GM03348 (cell line): ENCODE data around the gene TDP2.
"Not testable (repeated sequence)": the region's sequence is repeated elsewhere in the genome, so short reads cannot be mapped to it uniquely, and the experiment has no call there.

ENCODE experiments used
- DNase-seq: peaks from one replicate; pipeline ENCODE4 v3.0.0; 2012; ENCODE audit warnings: low spot score

Gene TDP2

DNA sequence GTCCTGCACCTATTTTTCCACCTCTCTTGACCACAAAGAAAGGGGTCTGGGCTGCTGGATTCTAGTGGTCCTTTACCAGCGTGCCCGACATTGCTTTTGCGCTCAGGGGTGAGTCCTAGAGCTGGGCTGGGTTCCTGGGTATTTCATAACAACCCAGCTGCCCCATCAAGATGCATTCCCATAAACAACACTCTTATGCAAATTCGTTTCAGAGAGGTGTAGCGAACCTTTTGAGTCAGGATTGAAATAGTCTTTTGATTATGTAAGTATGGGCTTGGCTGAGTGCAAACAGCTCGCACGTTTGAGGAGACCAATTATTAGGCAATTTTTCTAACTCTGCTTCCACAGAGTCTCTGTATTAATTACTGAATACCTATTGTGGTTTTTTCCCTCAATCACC, 13.9 kb upstream of the TDP2 start:
- DNase-seq: no peak

DNA sequence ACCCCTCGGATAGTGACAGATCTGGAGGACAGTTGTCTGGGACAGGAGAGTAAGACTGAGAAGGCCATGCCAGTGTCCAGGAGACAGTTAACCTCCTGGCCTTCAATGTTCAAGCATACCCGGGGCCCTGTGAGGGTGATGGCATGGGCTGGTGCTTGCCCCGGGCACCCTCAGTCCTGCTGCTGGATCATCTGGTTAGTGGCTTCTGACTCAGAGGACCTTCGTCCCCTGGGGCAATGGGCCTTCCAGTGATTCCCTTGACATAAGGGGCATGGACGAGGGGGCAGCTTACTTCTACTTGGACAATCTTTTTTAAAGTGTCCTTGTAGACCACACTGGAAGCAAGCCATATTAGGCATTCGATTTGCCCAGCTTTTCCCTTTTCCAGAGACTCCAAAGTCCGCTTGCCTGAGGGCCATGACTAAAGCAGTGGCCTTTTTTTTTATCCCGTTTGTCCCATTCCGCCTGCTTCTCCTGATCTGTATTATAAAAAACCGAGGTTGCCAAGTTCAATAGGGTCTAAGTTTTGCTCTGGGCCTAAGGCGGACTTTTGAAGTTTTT, 12.2 kb upstream of the TDP2 start:
- DNase-seq: not testable (repeated sequence)

DNA sequence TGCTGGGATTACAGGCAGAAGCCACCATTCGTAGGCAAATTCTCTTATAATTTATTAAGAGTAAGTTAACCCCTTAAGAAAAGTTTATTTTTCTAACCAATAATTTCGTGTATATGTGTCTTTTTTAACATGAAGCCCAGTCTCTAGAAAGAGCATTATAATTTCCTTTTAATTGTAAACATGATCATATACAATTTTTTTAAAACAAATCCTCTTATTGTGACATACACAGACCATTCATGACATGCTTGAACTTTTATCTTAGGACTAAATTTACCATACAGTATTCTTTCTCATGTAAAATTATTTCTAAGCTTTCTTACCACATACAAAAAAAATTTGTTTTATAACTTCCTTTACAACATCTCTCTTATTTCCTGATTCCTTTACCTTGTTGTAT, 6.9 kb upstream of the TDP2 start:
- no peak for DNase-seq

DNA sequence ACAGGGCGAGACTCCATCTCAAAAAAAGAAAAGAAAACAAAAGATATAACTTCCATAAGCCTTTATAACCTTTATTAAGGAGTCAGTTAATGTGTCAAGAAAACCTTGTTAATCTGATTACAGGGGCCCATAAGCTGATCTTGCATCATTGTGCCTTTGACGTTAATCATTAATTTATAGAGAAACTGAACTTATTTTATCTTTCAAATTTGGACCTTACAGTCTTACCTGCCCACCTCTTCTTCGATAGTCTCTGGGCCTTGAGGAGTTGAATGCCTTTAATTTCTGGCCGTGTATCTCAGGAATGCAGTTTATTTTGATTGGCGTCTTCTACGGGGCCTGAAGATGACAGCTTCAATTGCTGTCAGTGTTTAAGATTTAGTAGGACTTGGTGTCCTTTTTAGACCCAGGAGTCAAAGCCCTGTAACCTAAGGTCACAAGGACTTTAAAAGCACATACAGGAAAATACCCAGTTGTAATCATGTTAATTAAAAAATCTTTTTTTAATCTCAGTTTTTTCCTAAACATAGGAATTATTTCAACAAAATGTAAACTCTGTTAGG, 6.0 kb upstream of the TDP2 start:
- no peak for DNase-seq

DNA sequence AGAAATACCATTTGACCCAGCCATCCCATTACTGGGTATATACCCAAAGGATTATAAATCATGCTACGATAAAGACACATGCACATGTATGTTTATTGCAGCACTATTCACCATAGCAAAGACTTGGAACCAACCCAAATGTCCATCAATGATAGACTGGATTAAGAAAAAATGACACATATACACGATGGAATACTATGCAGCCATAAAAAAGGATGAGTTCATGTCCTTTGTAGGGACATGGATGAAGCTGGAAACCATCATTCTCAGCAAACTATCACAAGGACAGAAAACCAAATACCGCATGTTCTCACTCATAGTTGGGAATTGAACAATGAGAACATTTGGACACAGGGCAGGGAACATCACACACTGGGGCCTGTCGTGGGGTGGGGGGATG, 4.4 kb upstream of the TDP2 start:
- not testable (repeated sequence) for DNase-seq

DNA sequence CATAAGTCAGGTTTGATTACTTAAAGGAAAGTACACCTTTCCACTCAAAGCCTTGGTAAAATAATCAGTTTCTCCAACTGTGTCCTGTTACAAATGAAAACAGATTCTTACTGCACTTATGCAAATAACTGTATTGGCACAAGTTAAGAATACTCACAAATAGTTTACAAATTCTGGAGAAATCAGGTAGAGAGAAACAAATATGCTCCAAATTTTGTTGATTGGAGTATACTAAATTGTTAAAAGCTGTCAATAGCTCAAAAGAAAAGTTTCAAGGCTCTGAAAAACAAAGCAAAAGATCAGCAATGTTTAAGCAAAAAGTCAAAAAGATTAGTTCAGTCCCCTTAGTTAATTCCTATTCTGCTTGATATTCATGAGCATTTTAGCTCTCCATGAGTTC, 3.8 kb upstream of the TDP2 start:
- DNase-seq: not testable (repeated sequence)

DNA sequence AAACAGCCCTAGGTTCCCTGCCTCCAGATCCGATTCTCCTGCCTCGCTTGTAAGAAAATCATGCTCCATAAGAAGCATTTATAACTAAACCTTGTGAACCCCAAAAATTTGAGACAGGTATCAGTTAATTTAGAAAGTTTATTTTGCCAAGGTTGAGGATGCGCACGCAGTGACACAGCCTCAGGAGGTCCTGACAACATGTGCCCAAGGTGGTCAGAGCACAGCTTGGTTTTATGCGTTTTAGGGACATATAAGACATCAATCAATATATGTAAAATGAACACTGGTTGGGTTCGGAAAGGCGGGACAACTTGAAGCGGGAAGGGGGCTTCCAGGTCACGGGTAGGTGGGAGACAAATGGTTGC, 2.3 kb upstream of the TDP2 start:
- no peak for DNase-seq

DNA sequence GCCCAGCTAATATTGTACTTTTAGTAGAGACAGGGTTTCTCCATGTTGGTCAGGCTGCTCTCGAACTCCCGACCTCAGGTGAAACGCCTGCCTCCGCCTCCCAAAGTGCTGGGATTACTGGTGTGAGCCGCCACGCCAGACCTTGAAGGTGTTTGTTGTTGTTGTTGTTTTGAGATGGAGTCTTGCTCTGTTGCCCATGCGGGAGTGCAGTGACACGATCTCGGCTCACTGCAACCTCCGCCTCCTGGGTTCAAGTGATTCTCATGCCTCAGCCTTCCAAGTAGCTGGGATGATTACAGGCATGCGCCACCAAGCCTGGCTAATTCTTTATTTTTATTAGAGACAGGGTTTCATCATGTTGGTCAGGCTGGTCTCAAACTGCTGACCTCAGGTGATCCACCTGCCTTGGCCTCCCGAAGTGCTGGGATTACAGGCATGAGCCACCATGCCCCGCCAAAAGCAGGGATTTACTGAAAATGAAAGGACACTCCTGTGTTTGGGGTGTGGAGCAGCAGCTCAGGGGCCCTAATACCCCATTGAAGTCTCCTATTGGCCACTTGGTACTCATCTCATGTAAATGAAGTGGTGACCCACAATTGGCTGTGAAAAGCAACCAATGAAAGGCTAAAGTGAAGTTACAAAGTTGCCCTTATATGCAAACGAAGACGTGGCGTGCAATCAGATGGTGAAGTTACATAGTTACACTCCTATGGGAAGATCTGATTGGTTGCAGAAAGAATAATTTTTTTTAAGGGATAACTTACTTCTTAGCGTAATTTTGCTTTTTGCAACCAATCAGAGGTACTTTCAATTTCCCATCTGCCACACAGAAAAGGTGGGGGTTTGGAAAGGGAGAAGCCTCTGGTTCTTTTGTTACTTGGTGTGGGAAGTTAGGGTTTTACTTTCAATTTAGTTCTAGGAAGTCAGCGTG, 1.6 kb upstream of the TDP2 start:
- not testable (repeated sequence) for DNase-seq

DNA sequence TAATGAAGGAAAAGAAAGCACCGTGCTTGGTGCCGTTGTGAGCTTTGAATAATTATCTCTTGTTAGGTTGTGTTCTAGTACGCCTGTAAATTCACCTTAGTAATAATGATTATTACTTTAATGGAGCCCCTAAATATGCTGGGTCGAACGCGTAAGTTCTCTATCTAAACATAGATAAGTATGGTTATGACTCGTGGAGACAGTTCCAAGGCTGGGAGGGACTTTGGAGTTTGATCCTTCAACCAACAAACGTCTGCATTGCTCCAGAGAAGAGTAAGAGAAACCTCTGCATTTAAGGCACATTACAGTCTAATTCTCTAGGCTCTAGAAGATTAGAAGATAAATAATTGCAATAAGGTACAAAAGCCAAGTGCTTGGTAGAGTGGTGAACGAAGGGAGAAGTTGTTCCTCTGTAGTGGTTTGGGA, 692 bp upstream of the TDP2 start:
- peak; percentile 13 for DNase-seq

DNA sequence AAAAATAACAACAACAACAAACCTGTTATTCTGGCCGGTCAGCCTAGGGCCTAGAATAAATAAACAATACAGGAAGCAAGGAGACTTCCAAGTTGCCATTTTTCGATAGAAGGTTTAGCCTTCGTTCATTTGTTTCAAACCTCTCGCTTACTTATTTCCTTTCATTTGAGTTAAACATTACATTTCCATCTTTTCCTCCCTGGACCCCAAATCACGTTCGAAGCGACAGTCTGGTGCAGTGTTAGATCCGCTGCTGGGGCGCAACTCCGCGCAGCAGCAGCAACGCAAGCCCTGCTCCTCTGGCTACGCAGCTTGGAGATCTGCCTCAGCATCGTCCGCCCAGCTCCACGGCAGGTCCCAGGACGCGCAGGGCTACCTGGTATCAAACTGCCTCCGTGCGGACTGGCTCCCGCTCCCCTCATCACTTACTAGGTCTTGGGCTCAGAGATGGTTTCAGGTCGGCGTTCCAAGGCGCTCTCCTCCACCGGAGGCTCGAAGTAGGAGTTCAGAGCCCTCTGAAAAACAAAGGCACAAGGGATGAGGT, 530 bp downstream of the TDP2 start:
- peak; percentile 60 for DNase-seq

DNA sequence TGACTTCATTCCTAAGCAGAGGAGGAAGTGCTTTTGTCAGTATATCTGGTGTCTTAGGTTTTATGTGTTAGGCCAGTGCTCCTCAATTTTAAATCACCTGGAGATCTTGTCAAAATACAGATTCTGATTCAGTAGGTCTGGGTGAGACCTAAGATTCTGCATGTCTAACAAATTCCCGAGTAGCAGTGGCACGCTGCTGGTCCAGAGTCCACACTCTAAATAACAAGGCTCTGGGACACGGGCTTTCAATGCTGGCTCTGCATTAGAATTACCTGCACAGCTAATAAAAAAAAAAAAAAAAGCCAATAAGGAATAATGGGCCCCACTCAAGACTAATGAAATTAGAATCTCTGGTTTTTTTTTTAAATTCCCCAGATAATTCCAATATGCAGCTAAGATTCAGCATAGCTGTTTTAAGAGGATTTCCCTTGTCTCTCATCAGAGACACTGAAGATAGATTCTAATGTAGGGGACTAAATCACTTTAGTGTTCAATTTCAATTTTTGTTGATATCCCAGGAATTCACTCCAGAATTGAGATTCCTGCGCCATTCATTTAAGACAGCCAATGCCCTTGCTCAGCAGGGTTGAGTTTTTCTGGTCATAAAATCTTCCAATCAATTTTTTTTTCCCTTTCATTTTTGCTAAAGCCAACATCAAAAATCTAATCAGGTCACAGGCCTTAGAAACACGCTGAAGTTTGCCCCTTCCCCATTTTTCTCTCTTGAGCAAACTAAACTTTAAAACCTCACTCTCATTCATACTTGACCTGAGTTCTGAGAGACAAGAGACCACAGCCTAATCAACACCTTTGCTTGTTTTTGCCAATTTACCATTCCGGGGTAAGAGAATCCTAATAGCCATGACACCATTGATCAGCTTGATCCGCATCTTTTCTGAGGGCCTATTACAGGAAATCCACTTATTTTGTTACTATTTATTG, 2.4 kb downstream of the TDP2 start:
- no peak for DNase-seq

DNA sequence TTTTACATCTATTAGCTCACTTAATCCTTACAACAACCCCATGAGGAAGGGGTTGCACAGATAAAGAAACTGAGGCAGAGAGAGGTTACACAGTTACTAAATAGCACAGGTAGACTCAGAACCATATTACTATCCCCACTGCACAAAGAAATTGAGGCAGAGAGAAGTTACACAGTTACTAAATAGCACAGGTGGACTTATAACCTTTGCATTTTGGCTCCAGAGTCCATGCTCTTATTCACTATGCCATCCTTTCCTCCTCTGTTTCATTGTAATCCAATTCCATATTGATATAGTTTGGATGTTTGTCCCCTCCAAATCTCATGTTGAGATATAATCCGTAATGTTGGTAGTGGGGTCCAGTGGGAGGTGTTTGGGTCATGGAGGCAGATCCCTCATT, 3.5 kb downstream of the TDP2 start:
- DNase-seq: no peak

DNA sequence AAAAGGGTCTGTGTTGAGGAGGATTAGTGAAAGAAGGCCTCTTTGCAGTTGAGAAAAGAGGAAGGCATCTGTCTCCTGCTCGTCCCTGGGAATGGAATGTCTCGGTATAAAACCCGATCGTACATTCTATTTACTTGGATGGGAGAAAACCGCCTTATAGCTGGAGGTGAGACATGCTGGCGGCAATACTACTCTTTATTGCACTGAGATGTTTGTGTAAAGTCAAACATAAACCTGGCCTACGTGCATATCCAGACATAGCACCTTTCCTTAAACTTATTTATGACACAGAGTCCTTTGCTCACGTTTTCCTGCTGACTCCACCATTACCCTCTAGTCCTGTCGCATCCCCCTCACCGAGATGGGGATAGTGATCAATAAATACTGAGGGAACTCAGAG, 4.5 kb downstream of the TDP2 start:
- no peak for DNase-seq

DNA sequence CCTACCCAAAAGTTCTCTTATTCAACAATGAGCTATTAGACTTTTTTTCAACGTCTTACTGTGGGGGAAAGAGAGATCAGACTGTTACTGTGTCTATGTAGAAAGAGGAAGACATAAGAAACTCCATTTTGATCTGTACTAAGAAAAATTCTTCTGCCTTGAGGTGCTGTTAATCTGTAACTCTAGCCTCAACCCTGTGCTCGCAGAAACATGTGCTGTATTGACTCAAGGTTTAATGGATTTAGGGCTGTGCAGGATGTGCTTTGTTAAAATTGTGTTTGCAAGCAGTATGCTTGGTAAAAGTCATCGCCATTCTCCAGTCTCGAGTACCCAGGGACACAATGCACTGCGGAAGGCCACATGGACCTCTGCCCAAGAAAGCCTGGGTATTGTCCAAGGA, 4.9 kb downstream of the TDP2 start:
- DNase-seq: not testable (repeated sequence)

DNA sequence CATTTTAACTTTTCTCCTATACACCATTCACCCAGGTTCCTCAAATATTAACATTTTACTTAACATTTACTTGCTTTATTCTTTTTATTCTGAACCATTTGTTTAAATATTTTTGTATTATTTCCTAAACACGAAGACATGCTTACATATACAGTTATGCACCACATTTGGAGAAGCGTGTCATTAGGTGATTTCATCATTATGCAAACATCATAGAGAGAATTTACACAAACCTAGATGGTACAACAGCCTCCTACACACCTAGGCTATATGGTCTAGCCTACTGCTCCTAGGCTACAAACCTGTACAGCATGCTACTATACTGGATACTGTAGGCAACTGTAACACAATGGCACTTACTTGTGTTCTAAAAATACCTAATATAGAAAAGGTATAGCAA, 6.6 kb downstream of the TDP2 start:
- DNase-seq: no peak

DNA sequence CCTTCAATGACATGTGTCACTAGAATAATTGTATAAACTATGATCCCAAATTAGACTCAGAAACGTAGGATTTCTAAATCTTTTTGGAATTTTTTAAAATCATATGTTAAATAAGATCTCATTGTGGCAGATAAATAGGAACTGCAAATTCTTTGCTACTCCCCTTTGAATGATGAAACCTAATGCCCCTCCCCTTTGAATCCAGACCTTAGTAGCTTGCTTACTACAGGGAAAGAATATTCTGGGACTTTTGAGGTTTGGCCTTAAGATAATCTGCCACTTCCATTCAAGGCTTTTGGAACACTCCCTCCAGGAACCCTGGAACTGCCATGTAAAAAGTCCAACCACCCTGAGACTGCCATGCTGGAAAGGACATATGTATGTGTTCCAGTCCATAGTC, 7.1 kb downstream of the TDP2 start:
- DNase-seq: no peak

DNA sequence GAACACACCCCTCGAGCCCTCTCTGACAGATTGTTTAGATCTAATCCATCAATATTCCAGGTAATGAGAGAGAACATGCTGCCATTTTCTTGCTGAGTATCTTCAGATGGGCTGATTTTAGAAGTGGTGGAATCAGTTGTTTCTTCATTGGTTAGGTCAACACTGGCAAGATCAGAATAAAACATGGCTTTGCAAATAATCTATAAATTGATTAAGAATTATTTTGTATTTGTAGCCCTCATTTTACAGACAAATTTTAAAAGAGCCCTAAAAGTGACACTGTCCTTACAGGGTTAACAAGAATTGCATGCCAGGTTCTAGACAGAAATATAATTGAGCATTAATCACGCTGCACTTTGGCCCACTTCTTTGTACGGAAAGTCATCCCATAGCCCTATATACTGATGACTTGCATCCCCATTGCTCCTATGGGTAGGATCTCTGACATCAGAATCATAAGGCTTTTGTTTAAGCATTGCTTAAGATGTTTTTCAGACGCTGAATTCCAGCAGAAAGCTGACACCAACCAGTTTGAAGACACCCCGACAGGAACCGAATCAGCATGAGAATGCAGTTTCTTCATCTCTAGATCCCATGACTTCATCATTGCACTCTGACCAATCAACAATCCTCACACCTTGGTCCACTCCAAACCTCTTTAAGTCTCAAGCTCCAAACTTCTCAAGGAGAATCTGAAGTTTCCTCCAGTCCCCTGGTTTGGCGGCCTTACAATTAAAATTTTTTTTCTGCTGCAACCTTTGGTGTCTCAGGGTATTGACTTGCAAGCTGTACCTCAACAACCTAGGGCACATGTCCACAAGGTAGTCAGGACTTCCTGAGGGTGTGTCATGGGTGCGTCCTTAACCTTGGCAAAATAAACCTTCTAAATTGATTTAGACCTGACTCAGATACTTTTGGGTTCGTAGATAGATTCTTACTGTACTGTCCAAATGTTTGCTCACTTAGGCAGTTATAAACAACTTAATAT, 7.8 kb downstream of the TDP2 start:
- DNase-seq: peak; percentile 14

DNA sequence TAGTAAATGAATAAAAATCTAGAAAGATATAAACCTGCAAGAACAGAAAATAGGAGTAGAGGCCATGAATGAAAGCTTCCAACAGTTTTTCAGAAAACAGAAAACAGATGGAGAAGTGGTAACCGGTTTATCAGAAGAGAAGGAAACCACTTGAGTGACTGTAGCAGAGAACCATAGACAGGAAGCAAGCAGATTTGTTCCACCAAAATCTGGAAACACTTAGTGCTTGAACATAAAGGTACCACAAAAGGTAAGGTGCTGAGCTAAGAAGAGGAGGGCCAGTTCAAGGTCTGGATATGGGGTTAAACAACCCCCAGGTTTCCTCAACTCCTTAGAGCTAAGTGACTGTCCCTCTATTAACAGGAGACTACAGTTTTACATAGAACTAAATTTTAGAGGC, 11.5 kb downstream of the TDP2 start:
- no peak for DNase-seq

DNA sequence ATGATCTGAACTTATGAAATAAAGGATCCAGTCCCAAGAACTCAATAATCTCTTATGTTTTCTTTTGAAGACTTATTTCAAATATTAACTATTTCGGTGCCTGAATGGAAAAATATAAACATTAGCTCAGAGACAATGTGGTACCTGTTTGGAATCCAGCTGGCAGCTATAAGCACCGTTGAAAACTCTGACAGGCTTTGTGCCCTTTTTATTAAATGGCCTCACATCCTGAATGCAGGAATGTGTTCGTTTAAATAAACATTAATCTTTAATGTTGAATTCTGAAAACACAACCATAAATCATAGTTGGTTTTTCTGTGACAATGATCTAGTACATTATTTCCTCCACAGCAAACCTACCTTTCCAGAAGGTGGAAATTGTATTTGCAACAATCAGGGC, 16.3 kb downstream of the TDP2 start:
- no peak for DNase-seq

DNA sequence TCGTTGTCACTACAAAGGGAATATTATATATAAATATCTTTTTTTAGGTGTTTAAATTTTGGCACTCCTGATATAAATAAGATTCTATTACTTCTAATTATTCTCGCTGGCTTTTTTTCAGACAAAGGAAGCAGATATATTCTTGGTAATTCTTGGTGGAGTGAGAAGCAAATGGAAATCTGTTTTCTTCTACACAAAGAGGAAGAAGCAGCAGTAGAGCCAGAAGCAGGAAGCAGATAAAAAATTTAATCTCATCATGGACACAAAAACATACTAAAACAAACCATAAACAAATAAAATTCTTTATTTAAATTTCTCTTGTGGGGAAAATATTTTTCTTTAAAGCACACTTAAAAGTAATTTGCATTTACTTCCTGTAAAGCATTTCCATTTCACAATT, 17.0 kb downstream of the TDP2 start:
- no peak for DNase-seq

DNA sequence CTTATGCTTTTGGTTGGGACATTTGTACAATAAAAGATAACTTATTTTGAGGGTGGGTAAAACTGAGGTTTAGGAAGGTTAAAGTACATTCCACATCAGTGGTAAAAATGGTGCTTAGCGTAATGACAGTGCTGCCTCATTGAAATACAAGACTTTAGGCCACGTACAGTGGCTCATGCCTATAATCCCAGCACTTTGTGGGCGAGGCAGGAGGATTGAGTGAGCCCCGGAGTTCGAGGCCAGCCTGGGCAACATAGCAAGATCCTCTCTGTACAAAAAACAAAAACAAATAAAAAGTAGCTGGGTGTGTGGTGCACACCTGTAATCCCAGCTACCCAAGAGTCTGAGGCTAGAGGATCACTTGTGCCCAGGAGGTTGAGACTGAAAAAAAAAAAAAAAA, 18.4 kb downstream of the TDP2 start:
- DNase-seq: no peak
